Smooth muscle cell (in vitro differentiated cells): ENCODE results near the gene PAWR. TPM values are rescaled to one million over a fixed set of nuclear protein-coding genes. Genes with fewer than 3 reads are reported as not detected.

ENCODE experiments used
- DNase-seq: peaks from one replicate; lab custom pipeline; 2025; ENCODE audit not compliant: unreplicated experiment; lab: John Stamatoyannopoulos, UW
- H2AFZ ChIP-seq: fragments of 200-600 bp; sonication (generic); 2 replicates; pipeline ENCODE4 v1.6.0; 2016; ENCODE audit warnings: antibody characterized with exemption, low read depth, mild to moderate bottlenecking
- H3F3A ChIP-seq: fragments of 200-600 bp; sonication (generic); 2 replicates; pipeline ENCODE4 v1.6.0; 2017; ENCODE audit warnings: antibody characterized with exemption, low read depth
- H3K27ac ChIP-seq: fragments of 200-600 bp; sonication (generic); 2 replicates; pipeline ENCODE4 v1.5.1; 2016; ENCODE audit warnings: low read depth, mild to moderate bottlenecking
- H3K27me3 ChIP-seq: fragments of 200-600 bp; sonication (generic); 2 replicates; pipeline ENCODE4 v1.6.1; 2016; ENCODE audit warnings: low read depth, mild to moderate bottlenecking
- H3K36me3 ChIP-seq: fragments of 200-600 bp; sonication (generic); 2 replicates; pipeline ENCODE4 v1.5.1; 2016; ENCODE audit warnings: low read depth
- H3K4me1 ChIP-seq: fragments of 200-600 bp; sonication (generic); 2 replicates; pipeline ENCODE4 v1.5.1; 2016; ENCODE audit warnings: low read depth
- H3K4me2 ChIP-seq: fragments of 200-600 bp; sonication (generic); 2 replicates; pipeline ENCODE4 v1.6.0; 2016; ENCODE audit warnings: mild to moderate bottlenecking
- H3K4me3 ChIP-seq: fragments of 200-600 bp; sonication (generic); 2 replicates; pipeline ENCODE4 v1.5.1; 2016; ENCODE audit warnings: mild to moderate bottlenecking
- H3K79me2 ChIP-seq: fragments of 200-600 bp; sonication (generic); 2 replicates; pipeline ENCODE4 v1.6.0; 2016; ENCODE audit warnings: low read depth, mild to moderate bottlenecking
- H3K9ac ChIP-seq: fragments of 200-600 bp; sonication (generic); 2 replicates; pipeline ENCODE4 v1.6.0; 2016; ENCODE audit warnings: low read depth
- H3K9me3 ChIP-seq: fragments of 200-600 bp; sonication (generic); replicated peaks from 2 replicates; pipeline ENCODE4 v1.5.1; 2016; ENCODE audit warnings: low read depth
- H4K20me1 ChIP-seq: fragments of 200-600 bp; sonication (generic); 2 replicates; pipeline ENCODE4 v1.6.0; 2016; ENCODE audit warnings: low read depth
- WGBS: methylation state at CpG from one replicate; pipeline ENCODE4 v1.1.7; 2016; ENCODE audit warnings: low lambda C conversion rate; 5-methylcytosine and 5-hydroxymethylcytosine counted together
- polyA plus RNA-seq: library from polyadenylated mRNA; unstranded; fragments of >200 nt; fragmentation: Nextera tagmentation; extraction: Ambion mirVana; gene quantifications from 2 replicates; pipeline ENCODE4 v1.2.1, GENCODE V29; 2016
- total RNA-seq: library from RNA; depleted of rRNA; stranded (reverse); fragments of >200 nt; gene quantifications from 2 replicates; pipeline ENCODE4 v1.2.3, GENCODE V29; 2014
- TF ChIP-seq, protein P1 (sequence below): fragments of 200-600 bp; sonication (generic); IDR thresholded peaks from 2 replicates; pipeline ENCODE4 v1.5.1; 2017; ENCODE audit warnings: borderline replicate concordance, mild to moderate bottlenecking, antibody characterized with exemption; ENCODE audit not compliant: insufficient read depth, poor library complexity, severe bottlenecking

PAWR gene
- total and polyA plus RNA-seq, 2 experiments from 2014 or later = 33.1 to 45.4 TPM

GRCh38 chr12:79624378-79624777 is 66.4 kb downstream of the PAWR start:
- Histone ChIP-seq H3K36me3 (no peaks in the 10 kb centered on the region), H3K79me2 (peaks cover 65% of the 10 kb centered on the region), H3K4me3 (no peak overlapping the region), H3K4me2 (no peak overlapping the region), H3K4me1 (no peaks in the 10 kb centered on the region), H3K27ac (no peak overlapping the region), H3K9me3 (no peaks in the 10 kb centered on the region), H3F3A (no peaks in the 10 kb centered on the region), H4K20me1 (peaks cover 27% of the 10 kb centered on the region), H3K9ac (no peak overlapping the region), H3K27me3 (no peaks in the 10 kb centered on the region), H2AFZ (no peak overlapping the region)
- DNase-seq = no peak
- 43% methylated on average over 2 of the region's 2 CpGs for WGBS
- TF ChIP-seq, protein P1, sequence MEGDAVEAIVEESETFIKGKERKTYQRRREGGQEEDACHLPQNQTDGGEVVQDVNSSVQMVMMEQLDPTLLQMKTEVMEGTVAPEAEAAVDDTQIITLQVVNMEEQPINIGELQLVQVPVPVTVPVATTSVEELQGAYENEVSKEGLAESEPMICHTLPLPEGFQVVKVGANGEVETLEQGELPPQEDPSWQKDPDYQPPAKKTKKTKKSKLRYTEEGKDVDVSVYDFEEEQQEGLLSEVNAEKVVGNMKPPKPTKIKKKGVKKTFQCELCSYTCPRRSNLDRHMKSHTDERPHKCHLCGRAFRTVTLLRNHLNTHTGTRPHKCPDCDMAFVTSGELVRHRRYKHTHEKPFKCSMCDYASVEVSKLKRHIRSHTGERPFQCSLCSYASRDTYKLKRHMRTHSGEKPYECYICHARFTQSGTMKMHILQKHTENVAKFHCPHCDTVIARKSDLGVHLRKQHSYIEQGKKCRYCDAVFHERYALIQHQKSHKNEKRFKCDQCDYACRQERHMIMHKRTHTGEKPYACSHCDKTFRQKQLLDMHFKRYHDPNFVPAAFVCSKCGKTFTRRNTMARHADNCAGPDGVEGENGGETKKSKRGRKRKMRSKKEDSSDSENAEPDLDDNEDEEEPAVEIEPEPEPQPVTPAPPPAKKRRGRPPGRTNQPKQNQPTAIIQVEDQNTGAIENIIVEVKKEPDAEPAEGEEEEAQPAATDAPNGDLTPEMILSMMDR = no peak

DNA sequence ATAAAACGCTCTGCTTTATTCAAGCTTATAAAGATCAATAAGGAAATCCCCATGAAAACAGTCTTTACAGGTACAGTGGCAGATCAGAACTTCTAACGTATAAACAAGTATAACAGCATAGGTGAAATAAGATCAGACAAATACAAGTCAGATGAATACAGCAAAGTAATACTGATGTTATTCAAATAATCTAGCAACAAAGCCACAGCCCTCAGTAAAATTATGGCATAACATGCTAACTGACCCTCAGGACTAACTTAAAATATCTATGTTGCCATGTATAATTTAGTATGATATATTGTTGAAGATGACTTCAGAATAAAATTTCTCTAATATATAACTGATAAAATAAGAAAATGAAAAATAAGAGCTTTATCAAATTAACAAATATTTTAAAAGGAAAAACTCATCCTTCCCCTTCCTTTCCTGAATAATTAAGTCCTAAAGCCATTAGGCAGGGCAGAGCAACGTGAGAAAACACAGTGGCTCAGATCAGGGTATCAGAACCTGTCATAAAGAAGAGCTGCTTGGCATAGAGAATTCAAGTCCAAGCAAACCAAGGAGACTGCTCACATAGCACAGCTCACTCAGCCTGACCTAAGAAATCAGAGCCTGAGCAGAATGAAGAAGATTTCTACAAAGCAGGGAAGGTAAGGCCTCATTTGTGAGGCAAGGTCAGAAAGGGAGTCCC is 70.7 kb downstream of the PAWR start:
- Histone ChIP-seq H3K4me1 (no peaks in the 10 kb centered on the region), H4K20me1 (peaks cover 26% of the 10 kb centered on the region), H3K4me2 (no peak overlapping the region), H3K79me2 (peaks cover 37% of the 10 kb centered on the region), H3K27ac (peak overlapping the region; percentile 4), H2AFZ (no peak overlapping the region), H3K36me3 (no peaks in the 10 kb centered on the region), H3F3A (no peaks in the 10 kb centered on the region), H3K9me3 (no peaks in the 10 kb centered on the region), H3K9ac (no peak overlapping the region), H3K27me3 (no peaks in the 10 kb centered on the region), H3K4me3 (no peak overlapping the region)
- TF ChIP-seq, protein P1 = no peak
- no peak for DNase-seq
- 90% methylated on average over 3 of the region's 3 CpGs for WGBS

DNA sequence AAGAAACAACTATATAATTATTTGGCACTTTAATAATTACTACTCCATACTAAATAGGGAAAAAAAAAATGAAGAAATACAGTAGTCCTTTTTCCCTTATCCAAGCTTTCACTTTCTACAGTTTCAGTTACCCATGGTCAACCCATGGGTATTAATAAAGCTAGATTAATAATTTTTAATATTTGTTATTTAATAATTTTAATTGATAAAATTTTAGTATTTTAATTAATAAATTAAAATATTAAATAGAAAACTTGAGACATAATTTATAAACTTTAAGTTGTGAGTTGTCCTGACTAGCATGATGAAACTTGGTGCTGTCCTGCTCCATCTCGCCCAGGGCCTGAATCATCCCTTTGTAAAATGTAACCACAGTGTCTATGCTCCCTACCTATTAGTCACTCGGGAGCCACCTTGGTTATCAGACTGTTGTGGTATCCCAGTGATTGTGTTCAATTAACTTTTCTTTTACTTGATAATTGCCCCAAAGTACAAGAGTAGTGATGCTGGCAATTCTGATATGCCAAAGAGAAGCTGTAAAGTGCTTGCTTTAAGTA is 71.8 kb downstream of the PAWR start:
- peaks cover 26% of the 10 kb centered on the region for H3K79me2 ChIP-seq
- H3K27me3 ChIP-seq = no peaks in the 10 kb centered on the region
- H3K27ac ChIP-seq = peak overlapping the region; percentile 64
- H3K9ac ChIP-seq = peak overlapping the region; percentile 23
- H3K4me2 ChIP-seq = no peak overlapping the region
- H2AFZ ChIP-seq = no peak overlapping the region
- H3K4me3 ChIP-seq = no peak overlapping the region
- no peaks in the 10 kb centered on the region for H3F3A ChIP-seq
- WGBS = 50% methylated on average over 2 of the region's 2 CpGs
- no peaks in the 10 kb centered on the region for H3K4me1 ChIP-seq
- TF ChIP-seq, protein P1 = no peak
- H4K20me1 ChIP-seq = peaks cover 28% of the 10 kb centered on the region
- H3K36me3 ChIP-seq = no peaks in the 10 kb centered on the region
- H3K9me3 ChIP-seq = no peaks in the 10 kb centered on the region
- DNase-seq = no peak

DNA sequence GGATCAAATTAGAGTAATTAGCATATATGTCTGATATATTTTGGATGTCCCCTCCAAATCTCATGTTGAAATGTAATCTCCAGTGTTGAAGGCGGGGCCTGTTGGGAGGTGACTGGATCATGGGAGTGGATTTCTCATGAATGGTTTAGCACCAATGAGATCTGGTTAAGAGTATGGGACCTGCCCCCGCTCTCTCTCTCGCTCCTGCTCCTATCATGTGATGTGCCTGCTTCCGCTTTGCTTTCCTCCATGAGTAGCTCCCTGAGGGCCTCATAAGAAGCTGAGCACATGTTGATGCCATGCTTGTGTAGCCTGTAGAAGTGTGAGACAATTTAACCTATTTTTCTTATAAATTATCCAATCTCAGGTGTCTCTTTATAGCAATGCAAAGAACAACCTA is 73.1 kb downstream of the PAWR start:
- Histone ChIP-seq H3K9me3 (no peaks in the 10 kb centered on the region), H3F3A (no peaks in the 10 kb centered on the region), H3K27ac (peak overlapping the region; percentile 64), H4K20me1 (peaks cover 19% of the 10 kb centered on the region), H3K4me3 (no peak overlapping the region), H2AFZ (no peak overlapping the region), H3K9ac (no peak overlapping the region), H3K79me2 (peaks cover 19% of the 10 kb centered on the region), H3K27me3 (no peaks in the 10 kb centered on the region), H3K4me2 (no peak overlapping the region), H3K36me3 (peaks cover 4% of the 10 kb centered on the region), H3K4me1 (no peaks in the 10 kb centered on the region)
- DNase-seq = no peak
- TF ChIP-seq, protein P1 = no peak
- 97% methylated on average over 4 of the region's 4 CpGs for WGBS
